ENCODE data around the gene ADGRG6. TPM values are rescaled to one million over a fixed set of nuclear protein-coding genes. Genes with fewer than 3 reads are reported as not detected.

ADGRG6 gene
- total RNA-seq, 1 donor from 2014 or later: 3.6 TPM

GRCh38 chr6:142485256-142485655, 183.4 kb downstream of the ADGRG6 start:
- no peak for DNase-seq (ENCODE audit: low read depth in 2 of 2)

GRCh38 chr6:142489722-142490610, 188.2 kb downstream of the ADGRG6 start:
- DNase-seq (ENCODE audit: low read depth in 2 of 2): no peak

Other genes with a start within 250 kb of the ADGRG6 start
- gene GJE1, start 169.1 kb upstream of the ADGRG6 start, total RNA-seq: not detected in 2 replicates
- not detected in 2 replicates for gene NMBR, start 154.9 kb upstream of the ADGRG6 start, total RNA-seq
- gene VTA1, start 154.7 kb upstream of the ADGRG6 start, total RNA-seq: 13.3 and 13.5 TPM in 2 replicates